Activated T-helper 1 cell treated with anti-CD3 and anti-CD28 coated beads, Interleukin-2, amount 50 U/mL, for 16 hours (primary cell): ENCODE data around the gene RECQL.

Experiments used
- DNase-seq, 2 donors: peaks; one replicate each; pipeline ENCODE4 v3.0.0-alpha.2; 2020; ENCODE audit warnings: low read depth in 1 of 2, low spot score in 1 of 2

RECQL gene

GRCh38 chr12:21501258-21502163, at the start of gene RECQL, which contains the start of gene GOLT1B:
Gene RECQL (minus strand): TSS chr12:21501635. CDS start chr12:21499570, 2,065 bp downstream.
Gene GOLT1B (plus strand): TSS chr12:21501789. CDS start chr12:21501924, 135 bp downstream.
- peak; percentile 67 to 79 for DNase-seq

- DNase-seq: no peak
Observed at GRCh38 chr12:21547437-21547836, 46.0 kb upstream of the RECQL start.

- DNase-seq: no peak
Observed at GRCh38 chr12:21546716-21547115, 45.3 kb upstream of the RECQL start.

GRCh38 chr12:21545557-21545956, 44.1 kb upstream of the RECQL start:
- no peak for DNase-seq

- DNase-seq: no peak
Observed at GRCh38 chr12:21543151-21543550, 41.7 kb upstream of the RECQL start.

GRCh38 chr12:21542403-21542802, 41.0 kb upstream of the RECQL start:
- no peak for DNase-seq

GRCh38 chr12:21541773-21542172, 40.3 kb upstream of the RECQL start:
- no peak for DNase-seq

GRCh38 chr12:21539797-21540196, 38.4 kb upstream of the RECQL start:
- no peak for DNase-seq

GRCh38 chr12:21538061-21538653, 36.7 kb upstream of the RECQL start:
- no peak for DNase-seq

- DNase-seq: no peak
Observed at GRCh38 chr12:21529456-21529855, 28.0 kb upstream of the RECQL start.

GRCh38 chr12:21528953-21529352, 27.5 kb upstream of the RECQL start:
- no peak for DNase-seq

GRCh38 chr12:21527451-21528180, 26.2 kb upstream of the RECQL start:
- peak; percentile 26 to 33 for DNase-seq

- no peak for DNase-seq
Observed at GRCh38 chr12:21526721-21527345, 25.4 kb upstream of the RECQL start.

GRCh38 chr12:21526053-21526452, 24.6 kb upstream of the RECQL start, which contains the start of gene SPX:
Gene SPX (plus strand): TSS chr12:21526296. CDS start chr12:21526473, 177 bp downstream.
- DNase-seq: no peak

GRCh38 chr12:21523148-21523547, 21.7 kb upstream of the RECQL start:
- DNase-seq: no peak

- DNase-seq: no peak
Observed at GRCh38 chr12:21521541-21521940, 20.1 kb upstream of the RECQL start.

GRCh38 chr12:21518451-21518850, 17.0 kb upstream of the RECQL start:
- DNase-seq: no peak

- DNase-seq: no peak
Observed at GRCh38 chr12:21516281-21516680, 14.8 kb upstream of the RECQL start.

- DNase-seq: no peak
Observed at GRCh38 chr12:21509768-21510167, 8.3 kb upstream of the RECQL start.

GRCh38 chr12:21507849-21508248, 6.4 kb upstream of the RECQL start:
- DNase-seq: no peak

- DNase-seq: no peak
Observed at GRCh38 chr12:21505888-21506287, 4.5 kb upstream of the RECQL start.
